OCI-LY1 (cell line): ENCODE data around the gene AGTPBP1.

Experiments used
- EZH2 ChIP-seq: fragments of 200-600 bp; sonication (generic), shearing (Covaris generic); IDR thresholded peaks from 2 replicates; pipeline ENCODE4 v1.8.0; 2017; ENCODE audit warnings: borderline replicate concordance, mixed run types, mild to moderate bottlenecking, antibody characterized with exemption, low read length, moderate library complexity, mixed read lengths
- TF ChIP-seq, protein P1 (sequence below): fragments of 200-600 bp; sonication (generic), shearing (Covaris generic); IDR thresholded peaks from 2 replicates; pipeline ENCODE4 v1.5.1; 2017; ENCODE audit warnings: mild to moderate bottlenecking, antibody characterized with exemption, low read length, moderate library complexity, mixed read lengths

DNA sequence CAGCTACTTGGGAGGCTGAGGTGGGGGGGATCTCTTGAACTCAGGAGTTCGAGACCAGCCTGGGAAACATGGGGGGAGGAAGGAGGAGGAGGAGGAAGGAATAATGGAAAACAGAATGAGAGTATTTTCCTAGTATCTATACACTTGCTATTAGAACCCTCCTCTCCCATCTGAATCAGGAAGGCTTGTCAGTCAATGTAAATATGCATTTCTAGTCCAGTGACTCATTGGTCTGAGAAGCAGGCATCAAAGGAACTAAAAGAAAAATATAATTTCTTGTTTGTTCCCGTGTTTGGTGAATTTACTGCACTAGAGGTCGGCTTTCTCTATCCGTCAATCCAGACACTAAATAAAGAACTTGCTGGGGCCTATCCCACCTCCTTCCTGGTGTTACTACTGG, 88.6 kb downstream of the AGTPBP1 start:
- TF ChIP-seq, protein P1, sequence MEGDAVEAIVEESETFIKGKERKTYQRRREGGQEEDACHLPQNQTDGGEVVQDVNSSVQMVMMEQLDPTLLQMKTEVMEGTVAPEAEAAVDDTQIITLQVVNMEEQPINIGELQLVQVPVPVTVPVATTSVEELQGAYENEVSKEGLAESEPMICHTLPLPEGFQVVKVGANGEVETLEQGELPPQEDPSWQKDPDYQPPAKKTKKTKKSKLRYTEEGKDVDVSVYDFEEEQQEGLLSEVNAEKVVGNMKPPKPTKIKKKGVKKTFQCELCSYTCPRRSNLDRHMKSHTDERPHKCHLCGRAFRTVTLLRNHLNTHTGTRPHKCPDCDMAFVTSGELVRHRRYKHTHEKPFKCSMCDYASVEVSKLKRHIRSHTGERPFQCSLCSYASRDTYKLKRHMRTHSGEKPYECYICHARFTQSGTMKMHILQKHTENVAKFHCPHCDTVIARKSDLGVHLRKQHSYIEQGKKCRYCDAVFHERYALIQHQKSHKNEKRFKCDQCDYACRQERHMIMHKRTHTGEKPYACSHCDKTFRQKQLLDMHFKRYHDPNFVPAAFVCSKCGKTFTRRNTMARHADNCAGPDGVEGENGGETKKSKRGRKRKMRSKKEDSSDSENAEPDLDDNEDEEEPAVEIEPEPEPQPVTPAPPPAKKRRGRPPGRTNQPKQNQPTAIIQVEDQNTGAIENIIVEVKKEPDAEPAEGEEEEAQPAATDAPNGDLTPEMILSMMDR = no peak
- no peak for TF ChIP-seq EZH2
